Esophagus squamous epithelium (tissue), 4 donors: Measurements from ENCODE around the gene GABRG3.

Source experiments
- CTCF ChIP-seq, 6 experiments: fragments of 450-650 bp in 4 of 6; fragments of 200-600 bp in 2 of 6; sonication (generic) in 2 of 6; IDR thresholded peaks; one replicate each; pipeline ENCODE4 v1.5.1; 2016 to 2019; ENCODE audit warnings: antibody characterized with exemption in 6 of 6, mild to moderate bottlenecking in 4 of 6, moderate library complexity in 4 of 6
- POLR2A ChIP-seq, 4 donors: fragments of 450-650 bp; IDR thresholded peaks; one replicate each; pipeline ENCODE4 v1.6.1; 2017; ENCODE audit warnings: antibody characterized with exemption in 4 of 4, mild to moderate bottlenecking in 4 of 4, moderate library complexity in 3 of 4

- TF ChIP-seq CTCF (IDR thresholded peaks at IDR 0.05): no peak
- no peak for TF ChIP-seq POLR2A (IDR thresholded peaks at IDR 0.05)
These were observed 382.9 kb downstream of the GABRG3 start for GRCh38 chr15:27353856-27354255.
